AML-193 (cell line): ENCODE results near the gene NACA.

Source experiments
- DNase-seq, 2 experiments: peaks; one replicate each; lab custom pipeline; 2025; lab: John Stamatoyannopoulos, UW

NACA gene

DNA sequence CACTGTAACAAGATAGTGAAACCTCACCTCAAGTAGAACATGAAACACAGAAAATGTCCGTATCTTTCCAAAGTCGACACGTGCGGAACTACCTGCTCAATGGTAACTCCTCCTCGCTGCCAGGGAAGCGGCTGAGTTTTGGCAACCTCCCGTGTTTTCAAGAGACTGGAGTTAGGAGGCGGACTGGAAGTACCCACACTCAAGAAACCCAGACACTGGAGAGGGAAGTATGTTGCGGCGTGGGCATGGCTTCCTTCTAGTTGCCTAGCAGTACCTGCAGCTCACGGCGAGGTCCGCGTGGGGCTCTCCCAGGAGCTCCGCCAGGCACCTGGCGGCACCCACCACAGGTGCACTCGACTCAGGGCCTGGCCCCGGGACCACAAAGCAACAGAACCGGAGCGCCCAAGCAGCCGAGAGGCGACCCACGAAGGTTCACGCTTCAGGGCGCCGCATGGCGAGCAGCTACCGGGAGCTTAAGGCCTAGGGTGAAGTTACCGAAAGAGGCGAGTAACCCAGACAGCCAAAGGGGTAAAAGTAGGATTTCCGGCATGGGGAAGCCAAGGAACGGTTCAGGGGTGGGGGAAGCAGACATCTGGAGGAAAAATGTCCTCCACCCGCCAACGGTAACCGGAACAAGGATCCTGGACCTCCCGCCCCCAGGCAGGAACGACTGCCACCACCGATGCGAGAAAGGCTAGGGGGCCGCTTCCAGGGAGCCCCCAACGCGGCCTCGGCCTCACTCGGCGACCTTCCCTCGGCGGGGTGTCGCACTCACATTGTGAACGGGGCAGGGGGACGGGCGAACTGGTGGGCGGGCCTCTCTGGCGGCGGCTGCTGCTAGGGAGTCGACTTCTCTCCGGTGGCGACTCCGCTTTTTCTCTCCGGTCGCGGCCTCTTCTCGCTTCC, 37.6 kb downstream of the NACA start:
- peak; percentile 19 to 23 for DNase-seq

DNA sequence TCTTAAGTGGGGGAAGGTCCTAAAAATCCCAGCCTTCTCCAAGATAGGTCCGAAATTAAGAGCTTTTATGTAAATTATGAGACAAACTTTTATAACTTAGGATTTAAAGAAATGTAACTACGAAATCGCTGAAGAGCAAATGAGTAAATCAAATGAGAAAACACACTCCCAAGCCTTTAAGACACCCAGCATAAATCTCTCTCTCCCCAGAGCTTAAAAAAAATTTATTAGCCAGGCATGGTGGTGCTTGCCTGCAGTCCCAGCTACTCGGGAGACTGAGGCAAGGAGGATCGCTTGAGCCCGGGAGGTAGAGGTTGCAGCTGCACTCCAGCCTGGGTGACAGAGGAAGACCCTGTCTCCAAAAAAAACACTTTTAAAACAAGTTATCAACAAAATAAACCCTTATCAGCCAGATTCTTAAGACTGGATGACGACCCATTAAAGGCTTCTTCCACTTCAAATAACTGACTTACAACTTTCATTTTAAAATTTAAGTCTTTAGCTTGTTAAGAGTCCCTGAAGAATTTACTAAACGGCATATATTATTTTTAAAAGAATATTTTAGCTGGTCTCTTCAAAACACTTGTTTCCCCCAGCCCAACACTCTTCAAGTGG, 40.2 kb downstream of the NACA start:
- no peak for DNase-seq

DNA sequence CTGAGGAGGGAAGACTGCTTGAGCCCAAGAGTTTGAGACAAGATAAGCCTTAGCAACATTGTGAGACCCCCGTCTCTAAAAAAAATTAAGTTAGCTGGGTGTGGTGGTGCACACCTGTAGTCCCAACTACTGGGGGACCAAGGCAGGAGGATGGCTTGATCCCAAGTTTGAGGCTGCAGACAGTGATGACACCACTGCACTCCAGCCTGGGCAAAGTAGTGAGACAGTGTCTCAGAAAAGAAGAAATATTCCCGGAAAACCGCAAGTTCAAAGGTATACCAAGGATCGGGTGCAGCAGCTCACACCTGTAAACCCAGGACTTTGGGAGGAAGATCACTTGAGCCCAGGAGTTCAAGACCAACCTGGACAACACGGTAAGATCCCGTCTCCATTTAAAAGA, 42.8 kb downstream of the NACA start:
- DNase-seq, result no peak

DNA sequence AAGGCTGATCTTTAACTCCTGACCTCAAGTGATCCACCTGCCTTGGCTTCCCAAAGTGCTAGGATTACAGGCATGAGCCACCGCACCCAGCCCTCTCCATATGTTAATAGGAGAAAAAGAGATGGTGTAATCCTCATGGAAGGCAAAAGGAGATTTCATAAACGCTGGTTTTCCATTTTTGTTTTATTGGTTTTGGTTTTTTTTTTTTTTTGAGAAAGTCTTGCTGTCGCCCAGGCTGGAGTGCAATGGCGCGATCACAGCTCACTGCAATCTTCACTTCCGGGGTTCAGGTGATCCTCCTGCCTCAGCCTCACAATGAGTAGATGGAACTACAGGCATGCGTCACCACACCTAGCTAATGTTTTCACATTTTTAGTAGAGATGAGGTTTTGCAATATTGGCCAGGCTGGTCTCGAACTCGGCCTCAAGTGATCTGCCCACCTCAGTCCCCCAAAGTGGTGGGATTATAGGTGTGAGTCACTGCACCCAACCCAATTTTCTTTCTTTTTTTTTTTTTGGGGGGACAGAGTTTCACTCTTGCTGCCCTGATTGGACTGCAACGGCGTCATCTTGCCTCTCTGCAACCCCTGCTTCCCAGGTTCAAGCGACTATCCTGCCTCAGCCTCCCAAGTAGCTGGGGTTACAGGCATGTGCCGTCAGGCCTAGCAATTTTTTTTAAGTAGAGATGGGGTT, 45.1 kb downstream of the NACA start:
- no peak for DNase-seq

DNA sequence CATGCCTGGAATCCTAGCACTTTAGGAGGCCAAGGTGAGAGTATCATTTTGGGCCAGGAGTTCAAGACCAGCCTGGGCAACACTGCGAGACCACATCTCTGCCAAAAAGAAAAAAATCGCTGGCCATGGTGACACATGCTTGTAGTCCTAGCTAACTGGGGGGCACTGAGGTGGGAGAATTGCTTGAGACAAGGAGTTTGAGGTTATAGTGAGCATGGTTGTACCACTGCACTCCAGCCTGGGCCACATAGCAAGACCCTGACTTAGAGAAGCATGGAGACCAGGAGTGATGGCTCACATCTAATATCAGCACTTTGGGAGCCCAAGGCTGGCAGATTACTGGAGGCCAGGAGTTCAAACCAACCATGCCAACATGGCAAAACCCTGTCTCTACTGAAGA, 46.2 kb downstream of the NACA start:
- DNase-seq, result no peak

DNA sequence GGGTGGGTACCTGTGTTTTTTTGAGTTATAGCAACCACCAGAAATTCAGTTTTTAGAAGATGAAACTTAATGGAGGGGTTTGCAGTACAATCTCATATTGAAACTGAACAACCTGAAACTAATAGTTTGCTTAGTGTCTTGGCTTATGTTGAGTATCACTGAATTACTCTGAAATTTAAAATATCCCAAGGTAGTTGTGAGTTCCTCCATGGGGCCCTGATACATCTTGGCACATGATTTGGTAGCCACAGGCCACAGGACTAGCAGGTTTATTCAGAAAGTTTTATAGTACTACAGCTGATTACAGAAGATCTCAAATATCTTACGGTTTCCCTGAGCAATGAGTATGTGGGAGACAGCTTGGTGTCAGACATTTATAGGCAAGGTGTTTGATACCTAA, 47.4 kb downstream of the NACA start:
- DNase-seq, result no peak

DNA sequence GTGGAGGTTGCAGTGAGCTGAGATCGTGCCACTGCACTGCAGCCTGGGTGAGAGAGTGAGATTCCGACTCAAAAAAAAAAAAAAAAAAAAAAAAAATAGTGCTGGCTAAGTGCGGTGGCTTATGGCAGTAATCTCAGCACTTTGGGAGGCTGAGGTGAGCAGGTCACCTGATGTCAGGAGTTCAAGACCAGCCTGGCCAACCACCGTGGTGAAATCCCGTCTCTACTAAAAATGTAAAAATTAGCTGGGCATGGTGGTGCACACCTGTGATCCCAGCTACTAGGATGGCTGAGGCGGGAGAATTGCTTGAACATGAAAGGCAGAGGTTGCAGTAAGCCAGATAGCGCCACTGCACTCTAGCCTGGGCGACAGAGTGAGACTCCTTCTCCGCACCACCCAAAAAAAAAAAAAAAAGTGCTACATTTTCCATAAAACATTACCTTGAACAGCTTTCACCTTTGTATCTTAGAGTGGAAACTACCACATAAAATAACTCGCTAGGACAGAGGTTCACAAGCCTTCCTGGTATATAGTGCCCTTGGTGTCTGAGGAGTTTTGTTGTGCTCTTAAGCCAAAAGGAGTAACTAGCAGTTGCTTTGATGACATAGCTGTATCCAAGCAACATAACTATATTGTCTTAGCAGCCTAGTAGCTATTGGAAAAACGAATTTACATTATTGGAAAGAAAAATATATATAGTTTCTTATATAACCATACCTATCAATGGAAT, 48.1 kb downstream of the NACA start:
- DNase-seq, result no peak

DNA sequence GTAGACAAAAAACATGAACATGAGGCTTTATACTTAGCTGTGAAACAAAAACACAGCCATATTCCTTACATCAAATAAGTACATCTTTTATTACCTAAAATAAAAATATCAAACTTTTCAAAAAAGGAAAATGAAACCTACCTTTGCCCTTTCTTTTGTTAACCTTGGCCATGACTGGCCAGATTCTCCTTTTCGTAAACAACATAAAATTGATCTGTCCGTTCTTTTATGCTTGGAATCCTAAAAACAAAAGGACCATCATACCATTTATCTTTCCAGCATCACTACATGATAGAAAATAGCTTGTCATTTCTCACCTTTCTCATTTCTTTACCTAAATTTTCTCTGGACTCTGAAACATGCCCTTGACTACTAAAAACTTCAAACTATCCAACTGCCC, 53.5 kb downstream of the NACA start:
- DNase-seq, result no peak

DNA sequence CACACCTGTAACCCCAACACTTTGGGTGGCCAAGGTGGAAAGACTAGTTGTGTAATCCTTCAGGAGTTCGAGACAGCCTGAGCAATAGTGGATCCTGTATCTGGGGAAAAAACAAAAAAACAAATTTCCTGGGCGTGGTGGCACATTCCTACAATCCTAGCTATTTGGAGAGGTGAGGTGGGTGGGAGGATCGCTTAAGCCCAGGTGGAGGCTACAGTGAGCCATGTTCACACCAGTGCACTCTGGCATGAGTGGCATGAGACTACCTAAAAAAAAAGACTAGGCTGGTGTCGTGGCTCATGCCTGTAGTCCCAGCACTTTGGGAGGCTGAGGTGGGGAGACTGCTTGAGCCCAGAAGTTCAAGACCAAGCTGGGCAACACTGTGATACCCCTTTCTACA, 54.3 kb downstream of the NACA start:
- no peak for DNase-seq

DNA sequence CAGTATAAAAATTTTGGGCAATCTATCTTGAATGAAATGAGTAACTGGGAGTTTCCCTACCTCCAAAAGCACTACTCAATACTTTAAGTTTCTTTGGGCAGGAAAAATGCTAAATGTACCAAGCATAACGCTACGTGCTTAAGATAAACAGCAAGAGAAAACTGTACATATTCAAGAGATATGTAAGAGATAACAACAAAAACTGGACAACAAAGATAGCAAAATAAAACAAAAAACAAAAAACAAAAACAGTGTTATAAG, 57.0 kb downstream of the NACA start:
- no peak for DNase-seq
